Sigmoid colon (tissue), 4 donors: ENCODE measurements around the gene PCDHGB5.

ENCODE experiments used
- CTCF ChIP-seq, 4 experiments: fragments of 450-650 bp in 3 of 4; fragments of 200-600 bp in 1 of 4; IDR thresholded peaks; one replicate each; pipeline ENCODE4 v1.5.1; 2016 to 2019; ENCODE audit warnings: antibody characterized with exemption in 4 of 4, mild to moderate bottlenecking in 3 of 4, moderate library complexity in 2 of 4
- EP300 ChIP-seq, 4 donors: sonication (generic); formaldehyde crosslinking; IDR thresholded peaks; one replicate each; pipeline ENCODE4 v1.6.1; 2017; ENCODE audit warnings: antibody characterized with exemption in 4 of 4
- POLR2A ChIP-seq, 2 donors: fragments of 450-650 bp; IDR thresholded peaks; one replicate each; pipeline ENCODE4 v1.6.1; 2016; ENCODE audit warnings: antibody characterized with exemption in 2 of 2, mild to moderate bottlenecking in 2 of 2, moderate library complexity in 2 of 2
- POLR2AphosphoS5 ChIP-seq, 4 donors: sonication (generic); formaldehyde crosslinking; IDR thresholded peaks; one replicate each; pipeline ENCODE4 v1.6.1; 2017; ENCODE audit warnings: antibody characterized with exemption in 4 of 4

GRCh38 chr5:141441571-141442170 lies 43.9 kb downstream of the PCDHGB5 start:
- TF ChIP-seq CTCF (IDR thresholded peaks at IDR 0.05) (no peak), EP300 (IDR thresholded peaks at IDR 0.05) (no peak), POLR2A (IDR thresholded peaks at IDR 0.05) (no peak), POLR2AphosphoS5 (IDR thresholded peaks at IDR 0.05) (no peak)
